GM19023 (cell line): ENCODE results near the gene LCE3D.
"Not testable (repeated sequence)": the region's sequence is repeated elsewhere in the genome, so short reads cannot be mapped to it uniquely, and the experiment has no call there.

Experiments
- ATAC-seq: cut with Tn5 transposase; IDR thresholded peaks from one replicate; pipeline ENCODE4 v1.9.1; 2021; ENCODE audit warnings: mild to moderate bottlenecking, moderate library complexity; ENCODE audit not compliant: unreplicated experiment

The LCE3D gene, protein sequence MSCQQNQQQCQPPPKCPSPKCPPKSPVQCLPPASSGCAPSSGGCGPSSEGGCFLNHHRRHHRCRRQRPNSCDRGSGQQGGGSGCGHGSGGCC

GRCh38 chr1:152580433-152580832, at the start of gene LCE3D:
Gene LCE3D (minus strand): TSS chr1:152580516. CDS start chr1:152579936, 580 bp downstream.
- ATAC-seq = no peak

- ATAC-seq = no peak
Measured at GRCh38 chr1:152626744-152627143, 46.4 kb upstream of the LCE3D start.

DNA sequence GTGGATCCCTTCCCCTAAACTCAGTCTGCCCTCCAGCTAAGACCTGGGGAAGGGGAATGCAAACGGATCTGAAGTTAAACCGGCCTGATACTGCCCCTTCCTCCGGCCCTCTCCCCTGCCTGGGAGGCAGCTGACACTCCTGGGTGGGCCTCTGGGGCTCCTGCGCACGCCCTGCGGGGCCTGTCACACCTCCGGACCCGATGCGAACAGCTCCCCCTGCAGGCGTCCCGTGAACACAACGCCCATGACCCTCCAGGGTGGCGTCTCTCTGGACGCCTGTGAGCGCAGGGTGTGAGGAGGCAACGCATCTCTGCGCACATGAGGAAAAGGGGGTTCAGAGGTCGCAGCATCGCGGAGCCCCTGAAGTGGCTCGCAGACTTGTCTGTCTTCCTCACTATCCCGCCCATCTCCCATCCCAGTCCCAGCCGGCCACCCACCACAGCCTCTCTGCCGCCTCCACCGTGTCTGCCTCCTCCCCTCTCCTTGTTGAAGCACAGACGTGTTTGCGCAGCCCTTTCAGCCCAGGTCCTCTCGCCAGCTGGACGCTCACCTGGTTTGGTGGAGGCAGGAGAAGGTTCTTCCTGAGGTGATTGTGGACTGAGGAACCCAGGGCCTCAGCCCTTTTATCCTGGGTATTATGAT, 43.0 kb upstream of the LCE3D start:
- ATAC-seq = no peak

- ATAC-seq = no peak
Measured at GRCh38 chr1:152622803-152623202, 42.5 kb upstream of the LCE3D start, which contains the start of gene LCE3A. Gene LCE3A (minus strand): TSS chr1:152623103. CDS start chr1:152623103, 0 bp downstream.

DNA sequence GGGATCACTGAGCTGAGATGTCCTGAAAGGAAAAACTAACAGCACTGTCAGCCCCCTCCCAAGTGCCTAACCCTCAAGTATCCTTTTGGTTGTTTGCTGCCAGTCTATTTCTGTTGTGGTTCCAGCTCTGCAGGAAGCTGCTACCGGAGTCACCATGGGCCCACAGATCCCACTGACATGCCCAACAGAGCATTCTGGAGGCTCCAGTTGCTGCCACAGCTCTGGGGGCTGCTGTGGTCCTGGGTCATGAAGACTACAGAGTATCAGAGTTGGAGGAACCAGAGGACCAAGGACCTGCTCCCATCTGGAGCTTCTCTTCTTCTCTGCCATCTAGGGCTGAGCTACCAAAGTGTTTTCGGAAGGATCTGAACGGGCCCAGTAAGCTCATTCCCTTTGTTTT, 41.7 kb upstream of the LCE3D start:
- no peak for ATAC-seq

GRCh38 chr1:152613511-152613910, 33.2 kb upstream of the LCE3D start, which contains the start of gene LCE3B:
Gene LCE3B (plus strand): TSS chr1:152613811. CDS start chr1:152613811, 0 bp downstream.
- ATAC-seq = no peak

DNA sequence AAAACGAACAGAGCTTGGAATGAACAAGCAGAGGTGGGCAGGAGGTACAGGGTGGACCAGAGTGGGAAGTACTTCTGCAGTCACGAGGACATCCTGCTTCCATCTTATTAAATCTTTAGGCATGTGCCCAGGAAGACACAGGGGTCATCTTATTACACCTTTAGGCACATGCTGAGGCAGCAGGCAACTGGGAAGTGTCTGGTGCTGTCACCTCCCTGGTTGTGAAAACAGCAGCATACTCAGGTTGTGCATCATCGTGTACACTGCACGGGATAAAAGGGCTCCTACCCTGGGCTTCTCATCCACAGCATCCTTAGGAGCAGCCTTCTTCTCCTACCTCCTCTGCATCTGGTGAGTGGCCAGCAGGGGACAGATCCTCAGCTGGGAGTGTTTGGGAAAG, 19.6 kb upstream of the LCE3D start, which contains the start of gene LCE3C:
Gene LCE3C (plus strand): TSS at position 301 of the 400 bp plus-strand sequence. CDS start 498 bp downstream, outside the sequence.
- no peak for ATAC-seq

GRCh38 chr1:152596986-152597385, 16.7 kb upstream of the LCE3D start:
- no peak for ATAC-seq

- no peak for ATAC-seq
Measured at GRCh38 chr1:152585586-152585985, 5.3 kb upstream of the LCE3D start.

DNA sequence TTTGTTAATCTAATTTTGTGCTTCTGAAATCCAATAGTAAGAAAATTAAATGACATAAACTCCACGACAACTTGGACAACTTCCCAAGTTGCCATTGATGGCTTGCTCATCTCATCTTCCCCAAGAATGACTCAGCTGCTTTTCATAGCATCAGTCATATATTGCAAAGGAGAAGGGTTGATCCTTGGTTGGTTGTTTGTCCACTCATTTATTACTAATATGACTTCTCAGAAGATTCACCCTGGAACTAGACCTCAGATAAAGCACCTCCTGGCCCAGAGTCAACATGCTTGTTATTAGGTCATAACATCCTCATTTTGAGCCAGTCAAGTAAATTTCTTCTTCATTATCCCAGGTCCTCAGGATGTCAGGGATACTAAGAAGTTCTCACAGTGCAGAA, 2.3 kb upstream of the LCE3D start:
- ATAC-seq = no peak

- not testable (repeated sequence) for ATAC-seq
Measured at GRCh38 chr1:152579526-152579925, 790 bp downstream of the LCE3D start.

GRCh38 chr1:152577168-152577567, 3.1 kb downstream of the LCE3D start:
- ATAC-seq = no peak

- ATAC-seq = no peak
Measured at GRCh38 chr1:152566681-152567080, 13.6 kb downstream of the LCE3D start, which contains the start of gene LCE3E. Gene LCE3E (minus strand): TSS chr1:152566780. CDS start chr1:152566208, 572 bp downstream.

DNA sequence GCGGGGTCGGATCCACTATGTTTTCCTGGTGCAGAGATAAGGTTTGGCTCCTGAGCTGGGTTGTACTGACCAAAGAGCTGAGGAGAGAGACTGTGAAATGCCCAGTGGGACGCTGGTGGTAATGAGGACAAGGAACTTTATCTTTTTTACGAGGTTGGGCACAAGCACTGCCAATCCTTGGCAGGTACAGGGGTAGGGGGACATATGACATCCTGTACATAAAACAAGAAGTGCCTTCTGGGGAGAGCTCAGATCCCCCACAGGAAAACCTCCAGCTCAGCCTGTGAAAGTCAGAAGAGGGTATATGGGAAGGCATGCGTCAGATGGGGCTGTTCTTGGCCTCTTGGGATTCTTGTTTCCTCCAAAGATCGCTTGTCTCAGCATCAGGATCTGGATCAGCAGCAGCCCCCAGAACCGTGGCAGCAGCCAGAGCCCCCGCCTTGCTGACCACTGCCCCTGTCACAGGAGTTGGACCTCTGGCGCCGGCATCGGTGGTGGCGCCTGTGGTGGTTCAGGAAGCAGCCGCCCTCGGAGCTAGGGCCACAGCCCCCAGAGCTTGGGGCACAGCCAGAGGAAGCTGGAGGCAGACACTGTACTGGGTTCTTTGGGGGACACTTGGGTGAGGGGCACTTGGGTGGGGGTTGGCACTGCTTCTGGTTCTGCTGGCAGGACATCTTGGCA, 14.6 kb downstream of the LCE3D start:
- ATAC-seq = no peak

DNA sequence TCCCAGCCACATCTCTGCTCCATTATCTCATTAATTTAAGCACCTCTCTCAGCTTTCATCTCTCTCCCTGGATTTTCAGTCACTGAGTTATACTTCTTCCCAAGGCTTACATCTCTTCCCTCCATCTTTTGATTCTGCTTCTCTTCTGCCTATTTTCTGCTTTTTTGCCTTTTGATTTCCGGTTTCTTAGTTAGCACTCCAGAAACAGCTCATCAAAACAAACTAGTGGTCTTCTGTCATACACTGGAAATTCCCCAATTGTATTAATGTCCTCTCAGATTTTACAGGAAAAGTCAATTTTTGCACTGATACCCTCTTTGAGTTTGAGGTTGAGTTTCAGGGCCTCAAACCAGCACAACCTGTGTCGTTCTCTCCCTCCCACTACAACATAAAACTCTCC, 15.2 kb downstream of the LCE3D start:
- no peak for ATAC-seq

DNA sequence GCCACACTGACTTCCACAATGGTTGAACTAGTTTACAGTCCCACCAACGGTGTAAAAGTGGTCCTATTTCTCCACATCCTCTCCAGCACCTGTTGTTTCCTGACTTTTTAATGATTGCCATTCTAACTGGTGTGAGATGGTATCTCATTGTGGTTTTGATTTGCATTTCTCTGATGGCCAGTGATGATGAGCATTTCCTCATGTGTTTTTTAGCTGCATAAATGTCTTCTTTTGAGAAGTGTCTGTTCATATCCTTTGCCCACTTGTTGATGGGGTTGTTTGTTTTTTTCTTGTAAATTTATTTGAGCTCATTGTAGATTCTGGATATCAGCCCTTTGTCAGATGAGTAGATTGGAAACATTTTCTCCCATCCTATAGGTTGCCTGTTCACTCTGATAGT, 32.0 kb downstream of the LCE3D start:
- not testable (repeated sequence) for ATAC-seq

GRCh38 chr1:152546704-152547103, 33.6 kb downstream of the LCE3D start:
- no peak for ATAC-seq

DNA sequence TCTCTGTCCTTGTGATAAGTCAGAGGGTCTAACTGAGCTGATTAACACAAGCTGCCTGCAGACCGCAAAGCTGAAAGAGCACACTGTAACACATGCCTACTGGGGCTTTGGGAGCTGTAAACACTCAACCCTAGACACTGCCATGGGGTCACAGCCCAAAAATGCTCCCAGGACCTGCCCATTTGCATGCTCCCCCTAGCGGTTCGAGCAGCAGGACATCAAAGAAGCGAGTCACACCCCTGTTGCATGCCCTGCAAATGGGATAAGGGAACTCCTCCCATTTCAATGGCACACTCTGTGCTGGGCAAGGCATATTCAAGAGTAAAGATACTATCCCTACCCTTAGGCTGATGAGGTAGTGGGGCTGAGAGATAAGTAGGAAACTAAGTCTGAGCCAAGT, 36.5 kb downstream of the LCE3D start:
- ATAC-seq = no peak

- no peak for ATAC-seq
Measured at GRCh38 chr1:152539901-152540300, 40.4 kb downstream of the LCE3D start.

GRCh38 chr1:152537496-152537895, 42.8 kb downstream of the LCE3D start:
- ATAC-seq = no peak

DNA sequence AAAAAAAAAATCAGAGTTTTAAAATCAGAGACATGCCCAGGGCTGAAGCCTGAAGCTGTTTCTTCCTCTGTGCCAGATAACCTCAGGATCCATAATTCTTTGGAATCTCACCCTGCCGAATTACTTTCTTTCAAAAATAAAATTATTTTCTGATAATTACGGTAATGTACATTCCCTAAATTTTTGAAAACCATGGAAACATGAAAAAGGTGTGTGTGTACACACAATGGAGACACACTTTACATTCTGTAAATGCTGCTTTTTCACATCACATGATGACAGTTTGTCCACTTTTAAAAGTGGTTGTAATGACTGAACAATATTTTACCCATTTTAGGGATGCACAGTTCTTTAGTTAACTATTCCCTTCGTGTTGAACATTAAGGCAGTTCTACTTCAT, 44.5 kb downstream of the LCE3D start:
- ATAC-seq = no peak
